ENCODE data around the gene ANKRD12. TPM values are rescaled to one million over a fixed set of nuclear protein-coding genes. Genes with fewer than 3 reads are reported as not detected.

The ANKRD12 gene
- total RNA-seq, 1 experiment from 2014 or later = 43.4 TPM

DNA sequence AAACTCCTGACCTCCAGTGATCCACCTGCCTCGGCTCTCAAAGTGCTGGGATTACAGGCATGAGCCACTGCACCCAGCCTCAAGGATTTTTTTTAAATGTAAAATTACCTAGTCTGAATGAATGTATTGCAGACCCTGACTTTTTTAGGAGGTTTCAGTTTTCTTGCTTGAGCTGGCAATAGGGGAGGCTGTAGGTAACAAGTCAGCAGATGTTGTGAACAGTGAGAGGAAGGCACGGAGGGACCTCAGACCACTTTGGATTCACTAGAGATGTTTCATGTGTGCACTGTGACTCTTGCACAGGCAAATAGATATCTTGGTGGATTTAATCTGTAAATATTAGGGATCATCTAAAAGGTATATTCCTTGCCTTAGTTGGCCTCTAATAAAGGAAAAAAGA lies 27.7 kb upstream of the ANKRD12 start:
- DNase-seq (ENCODE audit: low spot score) (no peak), ATAC-seq (no peak)
- Mint-ChIP-seq H3K4me3 (peak overlapping the region; percentile 26; the same call in 1 of the 2 replicates), H3K4me1 (peaks cover 73% of the 10 kb centered on the region), H3K9me3 (no peaks in the 10 kb centered on the region), H3K27ac (peak overlapping the region; percentile 86), H3K27me3 (ENCODE audit: low read depth) (no peaks in the 10 kb centered on the region), H3K36me3 (peaks cover 7% of the 10 kb centered on the region)
- POLR2A ChIA-PET = interaction anchor here (0.5 kb wide), 1 partner anchor 16 kb away, joined by 3 read pairs; no protein-coding TSS in a partner anchor
- TF ChIP-seq CREB1 (CRISPR knock-in tag; IDR thresholded peaks at IDR 0.05) = no peak
- TF ChIP-seq FOXK1 (CRISPR knock-in tag; IDR thresholded peaks at IDR 0.05) = no peak
- CTCF ChIA-PET = interaction anchor here (1.2 to 1.5 kb wide), 2 partner anchors 37 to 412 kb away, joined by 3 read pairs; no protein-coding TSS in a partner anchor

DNA sequence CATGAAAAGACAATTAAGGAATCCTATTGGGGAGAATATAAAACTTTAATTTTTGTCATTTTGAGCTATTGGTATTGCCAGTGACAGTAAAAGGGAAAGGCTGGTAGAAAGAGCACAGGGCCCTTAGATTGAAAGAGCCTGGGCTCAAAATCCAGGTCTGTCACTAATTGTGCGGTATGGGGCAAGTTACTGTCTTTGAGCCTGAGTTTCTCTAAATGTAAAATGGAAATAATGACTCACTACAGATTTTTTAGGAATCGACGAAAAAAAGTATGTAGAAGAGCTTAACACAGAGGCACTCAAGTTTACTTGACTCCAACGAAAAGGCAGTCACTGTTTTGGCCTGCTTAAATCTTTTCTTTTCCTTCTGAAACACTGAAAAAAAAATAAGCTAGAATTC lies 27.1 kb upstream of the ANKRD12 start:
- DNase-seq (ENCODE audit: low spot score) (no peak), ATAC-seq (peak; percentile 27; the same call in 1 of the 2 replicates)
- TF ChIP-seq IRF2 (CRISPR knock-in tag; IDR thresholded peaks at IDR 0.05; ENCODE audit: borderline replicate concordance, low read depth) = no peak
- Mint-ChIP-seq H3K4me3 (peak overlapping the region; percentile 26; the same call in 1 of the 2 replicates), H3K4me1 (peaks cover 67% of the 10 kb centered on the region), H3K36me3 (peaks cover 7% of the 10 kb centered on the region), H3K9me3 (no peaks in the 10 kb centered on the region), H3K27ac (peak overlapping the region; percentile 86), H3K27me3 (ENCODE audit: low read depth) (no peaks in the 10 kb centered on the region)
- POLR2A ChIA-PET = no interaction called here
- CTCF ChIA-PET = interaction anchor here (1.2 to 1.5 kb wide), 2 partner anchors 38 to 413 kb away, joined by 3 read pairs; no protein-coding TSS in a partner anchor

DNA sequence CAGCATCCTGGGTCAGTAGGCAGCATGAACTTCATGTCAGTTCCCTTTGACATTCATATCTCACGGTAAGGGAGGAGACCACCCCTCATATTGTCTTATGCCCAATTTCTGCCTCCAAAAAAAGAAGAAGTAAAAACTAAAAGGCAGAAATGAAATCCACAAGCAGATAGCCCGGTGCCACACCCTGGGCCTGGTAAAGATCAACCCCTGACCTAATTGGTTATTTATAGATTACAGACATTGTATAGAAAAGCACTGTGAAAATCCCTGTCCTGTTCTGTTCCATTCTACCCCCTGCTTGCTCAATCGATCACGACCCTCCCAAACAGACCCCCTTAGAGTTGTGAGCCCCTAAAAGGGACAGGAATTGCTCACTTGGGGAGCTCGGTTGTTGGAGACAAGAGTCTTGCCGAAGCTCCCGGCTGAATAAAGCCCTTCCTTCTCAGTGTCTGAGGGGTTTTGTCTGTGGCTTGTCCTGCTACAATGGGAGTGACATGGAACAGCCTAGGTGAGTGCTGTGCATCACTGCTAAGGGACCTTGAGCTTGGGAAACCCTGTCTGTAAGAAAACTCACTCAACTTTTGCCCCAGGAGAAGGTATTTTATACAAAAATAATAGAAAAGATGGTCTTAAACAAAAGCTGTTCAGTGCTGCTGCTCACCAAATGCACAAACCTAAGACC lies 23.0 kb upstream of the ANKRD12 start:
- no peaks in the 10 kb centered on the region for H3K9me3 Mint-ChIP-seq
- no peak for ATAC-seq
- ChIA-PET POLR2A (interaction anchor here (0.6 kb wide), 1 partner anchor 197 kb away, joined by 4 read pairs; no protein-coding TSS in a partner anchor), CTCF (interaction anchor here (1.0 to 1.3 kb wide), 2 partner anchors 23 to 40 kb away, joined by 3 to 4 read pairs; no protein-coding TSS in a partner anchor)
- peak overlapping the region; percentile 85 for H3K27ac Mint-ChIP-seq
- TF ChIP-seq, protein P1, sequence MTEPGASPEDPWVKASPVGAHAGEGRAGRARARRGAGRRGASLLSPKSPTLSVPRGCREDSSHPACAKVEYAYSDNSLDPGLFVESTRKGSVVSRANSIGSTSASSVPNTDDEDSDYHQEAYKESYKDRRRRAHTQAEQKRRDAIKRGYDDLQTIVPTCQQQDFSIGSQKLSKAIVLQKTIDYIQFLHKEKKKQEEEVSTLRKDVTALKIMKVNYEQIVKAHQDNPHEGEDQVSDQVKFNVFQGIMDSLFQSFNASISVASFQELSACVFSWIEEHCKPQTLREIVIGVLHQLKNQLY (CRISPR knock-in tag; IDR thresholded peaks at IDR 0.05) = no peak
- TF ChIP-seq, protein P2, sequence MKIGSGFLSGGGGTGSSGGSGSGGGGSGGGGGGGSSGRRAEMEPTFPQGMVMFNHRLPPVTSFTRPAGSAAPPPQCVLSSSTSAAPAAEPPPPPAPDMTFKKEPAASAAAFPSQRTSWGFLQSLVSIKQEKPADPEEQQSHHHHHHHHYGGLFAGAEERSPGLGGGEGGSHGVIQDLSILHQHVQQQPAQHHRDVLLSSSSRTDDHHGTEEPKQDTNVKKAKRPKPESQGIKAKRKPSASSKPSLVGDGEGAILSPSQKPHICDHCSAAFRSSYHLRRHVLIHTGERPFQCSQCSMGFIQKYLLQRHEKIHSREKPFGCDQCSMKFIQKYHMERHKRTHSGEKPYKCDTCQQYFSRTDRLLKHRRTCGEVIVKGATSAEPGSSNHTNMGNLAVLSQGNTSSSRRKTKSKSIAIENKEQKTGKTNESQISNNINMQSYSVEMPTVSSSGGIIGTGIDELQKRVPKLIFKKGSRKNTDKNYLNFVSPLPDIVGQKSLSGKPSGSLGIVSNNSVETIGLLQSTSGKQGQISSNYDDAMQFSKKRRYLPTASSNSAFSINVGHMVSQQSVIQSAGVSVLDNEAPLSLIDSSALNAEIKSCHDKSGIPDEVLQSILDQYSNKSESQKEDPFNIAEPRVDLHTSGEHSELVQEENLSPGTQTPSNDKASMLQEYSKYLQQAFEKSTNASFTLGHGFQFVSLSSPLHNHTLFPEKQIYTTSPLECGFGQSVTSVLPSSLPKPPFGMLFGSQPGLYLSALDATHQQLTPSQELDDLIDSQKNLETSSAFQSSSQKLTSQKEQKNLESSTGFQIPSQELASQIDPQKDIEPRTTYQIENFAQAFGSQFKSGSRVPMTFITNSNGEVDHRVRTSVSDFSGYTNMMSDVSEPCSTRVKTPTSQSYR (CRISPR knock-in tag; IDR thresholded peaks at IDR 0.05) = no peak
- TF ChIP-seq NFATC4 (CRISPR knock-in tag; IDR thresholded peaks at IDR 0.05) = no peak
- TF ChIP-seq, protein P3, sequence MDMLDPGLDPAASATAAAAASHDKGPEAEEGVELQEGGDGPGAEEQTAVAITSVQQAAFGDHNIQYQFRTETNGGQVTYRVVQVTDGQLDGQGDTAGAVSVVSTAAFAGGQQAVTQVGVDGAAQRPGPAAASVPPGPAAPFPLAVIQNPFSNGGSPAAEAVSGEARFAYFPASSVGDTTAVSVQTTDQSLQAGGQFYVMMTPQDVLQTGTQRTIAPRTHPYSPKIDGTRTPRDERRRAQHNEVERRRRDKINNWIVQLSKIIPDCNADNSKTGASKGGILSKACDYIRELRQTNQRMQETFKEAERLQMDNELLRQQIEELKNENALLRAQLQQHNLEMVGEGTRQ (CRISPR knock-in tag; IDR thresholded peaks at IDR 0.05) = no peak
- TF ChIP-seq ZNF232 (CRISPR knock-in tag; IDR thresholded peaks at IDR 0.05) = no peak
- TF ChIP-seq, protein P4, sequence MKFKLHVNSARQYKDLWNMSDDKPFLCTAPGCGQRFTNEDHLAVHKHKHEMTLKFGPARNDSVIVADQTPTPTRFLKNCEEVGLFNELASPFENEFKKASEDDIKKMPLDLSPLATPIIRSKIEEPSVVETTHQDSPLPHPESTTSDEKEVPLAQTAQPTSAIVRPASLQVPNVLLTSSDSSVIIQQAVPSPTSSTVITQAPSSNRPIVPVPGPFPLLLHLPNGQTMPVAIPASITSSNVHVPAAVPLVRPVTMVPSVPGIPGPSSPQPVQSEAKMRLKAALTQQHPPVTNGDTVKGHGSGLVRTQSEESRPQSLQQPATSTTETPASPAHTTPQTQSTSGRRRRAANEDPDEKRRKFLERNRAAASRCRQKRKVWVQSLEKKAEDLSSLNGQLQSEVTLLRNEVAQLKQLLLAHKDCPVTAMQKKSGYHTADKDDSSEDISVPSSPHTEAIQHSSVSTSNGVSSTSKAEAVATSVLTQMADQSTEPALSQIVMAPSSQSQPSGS (CRISPR knock-in tag; IDR thresholded peaks at IDR 0.05; ENCODE audit: borderline replicate concordance, low read depth) = no peak
- no peak for TF ChIP-seq ZNF317 (CRISPR knock-in tag; IDR thresholded peaks at IDR 0.05; ENCODE audit: borderline replicate concordance, low read depth)
- TF ChIP-seq KAT7 (CRISPR knock-in tag; IDR thresholded peaks at IDR 0.05; ENCODE audit: borderline replicate concordance) = no peak
- TF ChIP-seq, protein P5, sequence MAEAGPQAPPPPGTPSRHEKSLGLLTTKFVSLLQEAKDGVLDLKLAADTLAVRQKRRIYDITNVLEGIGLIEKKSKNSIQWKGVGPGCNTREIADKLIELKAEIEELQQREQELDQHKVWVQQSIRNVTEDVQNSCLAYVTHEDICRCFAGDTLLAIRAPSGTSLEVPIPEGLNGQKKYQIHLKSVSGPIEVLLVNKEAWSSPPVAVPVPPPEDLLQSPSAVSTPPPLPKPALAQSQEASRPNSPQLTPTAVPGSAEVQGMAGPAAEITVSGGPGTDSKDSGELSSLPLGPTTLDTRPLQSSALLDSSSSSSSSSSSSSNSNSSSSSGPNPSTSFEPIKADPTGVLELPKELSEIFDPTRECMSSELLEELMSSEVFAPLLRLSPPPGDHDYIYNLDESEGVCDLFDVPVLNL (CRISPR knock-in tag; IDR thresholded peaks at IDR 0.05; ENCODE audit: borderline replicate concordance, low read depth) = no peak
- no peak for TF ChIP-seq FOXP1 (CRISPR knock-in tag; IDR thresholded peaks at IDR 0.05; ENCODE audit: borderline replicate concordance)
- TF ChIP-seq ZNF121 (CRISPR knock-in tag; IDR thresholded peaks at IDR 0.05) = no peak
- TF ChIP-seq NFE2L1 (CRISPR knock-in tag; IDR thresholded peaks at IDR 0.05) = no peak
- TF ChIP-seq, protein P6, sequence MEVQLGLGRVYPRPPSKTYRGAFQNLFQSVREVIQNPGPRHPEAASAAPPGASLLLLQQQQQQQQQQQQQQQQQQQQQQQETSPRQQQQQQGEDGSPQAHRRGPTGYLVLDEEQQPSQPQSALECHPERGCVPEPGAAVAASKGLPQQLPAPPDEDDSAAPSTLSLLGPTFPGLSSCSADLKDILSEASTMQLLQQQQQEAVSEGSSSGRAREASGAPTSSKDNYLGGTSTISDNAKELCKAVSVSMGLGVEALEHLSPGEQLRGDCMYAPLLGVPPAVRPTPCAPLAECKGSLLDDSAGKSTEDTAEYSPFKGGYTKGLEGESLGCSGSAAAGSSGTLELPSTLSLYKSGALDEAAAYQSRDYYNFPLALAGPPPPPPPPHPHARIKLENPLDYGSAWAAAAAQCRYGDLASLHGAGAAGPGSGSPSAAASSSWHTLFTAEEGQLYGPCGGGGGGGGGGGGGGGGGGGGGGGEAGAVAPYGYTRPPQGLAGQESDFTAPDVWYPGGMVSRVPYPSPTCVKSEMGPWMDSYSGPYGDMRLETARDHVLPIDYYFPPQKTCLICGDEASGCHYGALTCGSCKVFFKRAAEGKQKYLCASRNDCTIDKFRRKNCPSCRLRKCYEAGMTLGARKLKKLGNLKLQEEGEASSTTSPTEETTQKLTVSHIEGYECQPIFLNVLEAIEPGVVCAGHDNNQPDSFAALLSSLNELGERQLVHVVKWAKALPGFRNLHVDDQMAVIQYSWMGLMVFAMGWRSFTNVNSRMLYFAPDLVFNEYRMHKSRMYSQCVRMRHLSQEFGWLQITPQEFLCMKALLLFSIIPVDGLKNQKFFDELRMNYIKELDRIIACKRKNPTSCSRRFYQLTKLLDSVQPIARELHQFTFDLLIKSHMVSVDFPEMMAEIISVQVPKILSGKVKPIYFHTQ (CRISPR knock-in tag; IDR thresholded peaks at IDR 0.05) = no peak
- TF ChIP-seq EMX1 (CRISPR knock-in tag; IDR thresholded peaks at IDR 0.05) = no peak
- peaks cover 46% of the 10 kb centered on the region for H3K4me1 Mint-ChIP-seq
- H3K4me3 Mint-ChIP-seq = no peak overlapping the region
- peaks cover 18% of the 10 kb centered on the region for H3K36me3 Mint-ChIP-seq
- H3K27me3 Mint-ChIP-seq (ENCODE audit: low read depth) = no peaks in the 10 kb centered on the region
- no peak for DNase-seq (ENCODE audit: low spot score)
